Measurements from ENCODE around the gene FOLR1. TPM values are rescaled to one million over a fixed set of nuclear protein-coding genes. Genes with fewer than 3 reads are reported as not detected.
"Not testable (repeated sequence)": the region's sequence is repeated elsewhere in the genome, so short reads cannot be mapped to it uniquely, and the experiment has no call there.

The FOLR1 gene
- polyA plus RNA-seq, 1 of the 3 experiments (the other 2 are of a cell fraction), result not detected

DNA sequence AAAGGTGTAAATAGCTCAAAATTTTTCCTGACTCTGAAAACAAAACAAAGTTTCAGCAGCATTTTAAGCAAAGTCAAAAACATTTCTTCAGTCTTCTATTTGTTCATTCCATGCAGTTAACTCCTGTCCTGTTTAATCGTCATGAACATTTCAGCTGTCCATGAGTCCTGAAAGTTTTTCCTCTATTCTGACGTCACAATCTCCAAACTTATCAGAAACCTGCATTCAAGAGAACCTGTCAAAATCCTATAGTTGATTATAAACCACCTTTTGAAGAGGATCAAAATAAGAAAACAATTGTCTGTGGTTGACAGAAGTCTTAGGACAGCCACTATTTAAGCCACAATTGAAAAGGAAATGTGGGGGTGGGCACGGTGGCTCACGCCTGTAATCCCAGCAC, 41.1 kb upstream of the FOLR1 start:
- no peak overlapping the region for H2AFZ ChIP-seq (ENCODE audit: low read depth)
- H3K4me1 ChIP-seq (ENCODE audit: control insufficient read depth in 1 of 2, insufficient read depth in 2 of 2, low read depth in 1 of 2, low read length in 1 of 2), result no peaks in the 10 kb centered on the region
- H3K9me3 ChIP-seq, result no peaks in the 10 kb centered on the region
- H3K79me2 ChIP-seq (ENCODE audit: insufficient read depth), result no peaks in the 10 kb centered on the region
- DNase-seq, result no peak
- WGBS (ENCODE audit: low lambda C conversion rate), result 69% methylated on average over 4 of the region's 4 CpGs
- no peak overlapping the region for H3K4me2 ChIP-seq
- H3K9me2 ChIP-seq, result no peaks in the 10 kb centered on the region
- H3F3A ChIP-seq (replicated peaks; ENCODE audit: insufficient read depth), result no peaks in the 10 kb centered on the region
- TF ChIP-seq NRF1 (IDR thresholded peaks at IDR 0.05; ENCODE audit: low read depth, low read length) (no peak), TEAD4 (IDR thresholded peaks at IDR 0.05; ENCODE audit: borderline replicate concordance, insufficient read depth) (no peak), FOSL2 (IDR thresholded peaks at IDR 0.05; ENCODE audit: borderline replicate concordance, low read depth) (no peak), PBX3 (IDR thresholded peaks at IDR 0.05) (no peak)
- ChIA-PET POLR2A (no interaction called here), CTCF (no interaction called here)
- no peak overlapping the region for H3K4me3 ChIP-seq (ENCODE audit: low read depth in 2 of 2, low read length in 1 of 2)
- H3K36me3 ChIP-seq (replicated peaks in 1 of 2; ENCODE audit: control insufficient read depth in 1 of 2, insufficient read depth in 2 of 2, low read length in 1 of 2), result no peaks in the 10 kb centered on the region
- no peak overlapping the region for H3K27ac ChIP-seq (ENCODE audit: low read depth in 2 of 2, low read length in 1 of 2)
- no peaks in the 10 kb centered on the region for H4K20me1 ChIP-seq (ENCODE audit: insufficient read depth)
- no peaks in the 10 kb centered on the region for H3K27me3 ChIP-seq (ENCODE audit: insufficient read depth)
- H3K9ac ChIP-seq, result no peak overlapping the region

DNA sequence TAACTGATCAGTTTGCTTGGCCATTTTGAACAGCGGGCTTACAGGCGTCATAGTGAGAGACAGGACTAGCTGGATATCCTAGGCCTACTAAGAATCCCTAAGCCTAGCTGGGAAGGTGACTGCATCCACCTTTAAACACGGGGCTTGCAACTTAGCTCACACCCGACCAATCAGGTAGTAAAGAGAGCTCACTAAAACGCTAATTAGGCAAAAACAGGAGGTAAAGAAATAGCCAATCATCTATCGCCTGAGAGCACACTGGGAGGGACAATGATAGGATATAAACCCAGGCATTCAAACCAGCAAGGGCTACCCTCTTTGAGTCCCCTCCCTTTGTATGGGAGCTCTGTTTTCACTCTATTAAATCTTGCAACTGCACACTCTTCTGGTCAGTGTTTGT, 38.1 kb upstream of the FOLR1 start:
- H3K4me3 ChIP-seq (ENCODE audit: low read depth in 2 of 2, low read length in 1 of 2); H4K20me1 ChIP-seq (ENCODE audit: insufficient read depth); POLR2A ChIA-PET; H3F3A ChIP-seq (replicated peaks; ENCODE audit: insufficient read depth); H3K27ac ChIP-seq (ENCODE audit: low read depth in 2 of 2, low read length in 1 of 2); H2AFZ ChIP-seq (ENCODE audit: low read depth); H3K79me2 ChIP-seq (ENCODE audit: insufficient read depth); H3K4me1 ChIP-seq (ENCODE audit: control insufficient read depth in 1 of 2, insufficient read depth in 2 of 2, low read depth in 1 of 2, low read length in 1 of 2); H3K9ac ChIP-seq; H3K36me3 ChIP-seq (replicated peaks in 1 of 2; ENCODE audit: control insufficient read depth in 1 of 2, insufficient read depth in 2 of 2, low read length in 1 of 2); H3K4me2 ChIP-seq; H3K27me3 ChIP-seq (ENCODE audit: insufficient read depth); H3K9me2 ChIP-seq; DNase-seq; H3K9me3 ChIP-seq: not testable (repeated sequence)
- CTCF ChIA-PET, result interaction anchor here (1.4 to 3.4 kb wide), 2 partner anchors 9 to 129 kb away, joined by 3 to 25 read pairs; no protein-coding TSS in a partner anchor
- 65% methylated on average over 6 of the region's 6 CpGs for WGBS (ENCODE audit: low lambda C conversion rate)

GRCh38 chr11:72154816-72155215, 37.1 kb upstream of the FOLR1 start:
- ChIA-PET POLR2A (no interaction called here), CTCF (interaction anchor here (1.4 to 3.4 kb wide), 3 partner anchors 10 to 129 kb away, joined by 3 to 25 read pairs (median 8); no protein-coding TSS in a partner anchor)

GRCh38 chr11:72155751-72156150, 36.2 kb upstream of the FOLR1 start:
- 60% methylated on average over 4 of the region's 4 CpGs for WGBS (ENCODE audit: low lambda C conversion rate)
- ChIA-PET CTCF (interaction anchor here (2.1 to 5.9 kb wide), 2 partner anchors 12 to 28 kb away, joined by 8 to 30 read pairs; no protein-coding TSS in a partner anchor), POLR2A (no interaction called here)
- Histone ChIP-seq H4K20me1 (ENCODE audit: insufficient read depth) (no peaks in the 10 kb centered on the region), H2AFZ (ENCODE audit: low read depth) (no peak overlapping the region), H3K4me2 (no peak overlapping the region), H3K9ac (no peak overlapping the region), H3K79me2 (ENCODE audit: insufficient read depth) (no peaks in the 10 kb centered on the region), H3K27ac (ENCODE audit: low read depth in 2 of 2, low read length in 1 of 2) (no peak overlapping the region), H3K27me3 (ENCODE audit: insufficient read depth) (peaks cover 12% of the 10 kb centered on the region; the same call in 1 of the 2 replicates), H3K4me1 (ENCODE audit: control insufficient read depth in 1 of 2, insufficient read depth in 2 of 2, low read depth in 1 of 2, low read length in 1 of 2) (no peaks in the 10 kb centered on the region), H3K9me3 (no peaks in the 10 kb centered on the region), H3K4me3 (ENCODE audit: low read depth in 2 of 2, low read length in 1 of 2) (no peak overlapping the region), H3F3A (replicated peaks; ENCODE audit: insufficient read depth) (no peaks in the 10 kb centered on the region), H3K36me3 (replicated peaks in 1 of 2; ENCODE audit: control insufficient read depth in 1 of 2, insufficient read depth in 2 of 2, low read length in 1 of 2) (no peaks in the 10 kb centered on the region), H3K9me2 (no peaks in the 10 kb centered on the region)
- TF ChIP-seq TCF12 (IDR thresholded peaks at IDR 0.05) (no peak), FOSL2 (IDR thresholded peaks at IDR 0.05; ENCODE audit: borderline replicate concordance, low read depth) (no peak), FOXM1 (IDR thresholded peaks at IDR 0.05; ENCODE audit: low read depth) (no peak), MEF2A (IDR thresholded peaks at IDR 0.05; ENCODE audit: borderline replicate concordance, low read depth) (no peak), RCOR1 (IDR thresholded peaks at IDR 0.05; ENCODE audit: low read length) (no peak), FOXJ3 (CRISPR knock-in tag; IDR thresholded peaks at IDR 0.05) (no peak)
- TF ChIP-seq, protein P1, sequence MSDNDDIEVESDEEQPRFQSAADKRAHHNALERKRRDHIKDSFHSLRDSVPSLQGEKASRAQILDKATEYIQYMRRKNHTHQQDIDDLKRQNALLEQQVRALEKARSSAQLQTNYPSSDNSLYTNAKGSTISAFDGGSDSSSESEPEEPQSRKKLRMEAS (IDR thresholded peaks at IDR 0.05; ENCODE audit: low read depth), result no peak
- DNase-seq, result no peak

More at GRCh38 chr11:72154816-72155215, 37.1 kb upstream of the FOLR1 start:
- Histone ChIP-seq H3K9me2 (no peaks in the 10 kb centered on the region), H3F3A (replicated peaks; ENCODE audit: insufficient read depth) (no peaks in the 10 kb centered on the region), H3K9me3 (no peaks in the 10 kb centered on the region), H3K4me1 (ENCODE audit: control insufficient read depth in 1 of 2, insufficient read depth in 2 of 2, low read depth in 1 of 2, low read length in 1 of 2) (no peaks in the 10 kb centered on the region), H3K4me3 (ENCODE audit: low read depth in 2 of 2, low read length in 1 of 2) (no peak overlapping the region), H3K4me2 (no peak overlapping the region), H2AFZ (ENCODE audit: low read depth) (no peak overlapping the region), H3K27me3 (ENCODE audit: insufficient read depth) (peaks cover 11% of the 10 kb centered on the region; the same call in 1 of the 2 replicates), H4K20me1 (ENCODE audit: insufficient read depth) (no peaks in the 10 kb centered on the region), H3K9ac (no peak overlapping the region), H3K79me2 (ENCODE audit: insufficient read depth) (no peaks in the 10 kb centered on the region), H3K27ac (ENCODE audit: low read depth in 2 of 2, low read length in 1 of 2) (no peak overlapping the region), H3K36me3 (replicated peaks in 1 of 2; ENCODE audit: control insufficient read depth in 1 of 2, insufficient read depth in 2 of 2, low read length in 1 of 2) (no peaks in the 10 kb centered on the region)
- DNase-seq, result no peak
- 48% methylated on average over 3 of the region's 3 CpGs for whole genome bisulfite sequencing (ENCODE audit: low lambda C conversion rate)
- no peak for TF ChIP-seq MXI1 (IDR thresholded peaks at IDR 0.05; ENCODE audit: low read depth, low read length)
